ENCODE results near the gene ING4. TPM values are rescaled to one million over a fixed set of nuclear protein-coding genes. Genes with fewer than 3 reads are reported as not detected.
A peak's percentile ranks its signal among the peaks of the same experiment; 100 is the strongest.

The ING4 gene
- total and polyA plus RNA-seq, 2 donors (not counting 3 experiments of a cell fraction or from before 2014, with no cell fraction given): 34.7 to 52.0 TPM

- H3K4me3 ChIP-seq (replicated peaks in 1 of 3; ENCODE audit: insufficient read depth in 1 of 3, low read depth in 1 of 3, low read length in 3 of 3): peak overlapping the region; percentile 62 to 99 (median 65)
- BruUV-seq (replicated peaks): no TSS peak
- intact Hi-C loops (cut with micrococcal nuclease) (loop anchor here (5.0 kb wide), 1 partner anchor 89 kb away; no protein-coding TSS in a partner anchor), dilution Hi-C loops (cut with MboI; ENCODE audit: extremely low pct_ligation_motif_present, low sequenced_read_pairs) (no loop called here)
- FAIRE-seq (no peak), DNase-seq (ENCODE audit: low read depth, low spot score) (no peak)
- no peak for TF ChIP-seq EZH2 (IDR thresholded peaks at IDR 0.05; ENCODE audit: borderline replicate concordance, low read depth, low read length, severe bottlenecking)
- peak; percentile 64 for TF ChIP-seq MYC (IDR thresholded peaks at IDR 0.05; ENCODE audit: low read depth, low read length)
- CTCF ChIA-PET: interaction anchor here (1.1 to 2.2 kb wide), 8 partner anchors 36 to 151 kb away, joined by 3 to 18 read pairs (median 8); partner anchors contain the start of genes COPS7A, MLF2 and PTMS
- POLR2A ChIA-PET: interaction anchor here (0.7 to 1.9 kb wide), 8 partner anchors 35 to 179 kb away, joined by 3 to 13 read pairs (median 5); partner anchors contain the start of genes COPS7A and TPI1
- H3K36me3 ChIP-seq (ENCODE audit: control insufficient read depth in 2 of 2, extremely low read depth in 1 of 2, insufficient read depth in 2 of 2, low read length in 2 of 2): no peaks in the 10 kb centered on the region
- peak overlapping the region; percentile 83 for H3K27ac ChIP-seq (ENCODE audit: insufficient read depth, low read depth, low read length)
- peaks cover 21% of the 10 kb centered on the region for H3K4me1 ChIP-seq (ENCODE audit: control insufficient read depth, extremely low read depth, insufficient read depth, low read length)
- peak overlapping the region; percentile 60 for H3K4me2 ChIP-seq (ENCODE audit: insufficient read depth, low read length)
- H3K9me3 ChIP-seq (replicated peaks; ENCODE audit: control insufficient read depth, insufficient read depth, low read length): no peaks in the 10 kb centered on the region
- no peaks in the 10 kb centered on the region for H4K20me1 ChIP-seq (replicated peaks; ENCODE audit: control insufficient read depth, extremely low read depth, insufficient read depth, low read length)
- peaks cover 58% of the 10 kb centered on the region for H3K79me2 ChIP-seq (ENCODE audit: control insufficient read depth, insufficient read depth, low read length)
- H3K9ac ChIP-seq (replicated peaks; ENCODE audit: extremely low read depth, insufficient read depth, low read length): peak overlapping the region; percentile 92
- no peaks in the 10 kb centered on the region for H3K9me1 ChIP-seq (replicated peaks; ENCODE audit: control insufficient read depth, extremely low read depth, insufficient read depth, low read length)
- no peaks in the 10 kb centered on the region for H3K27me3 ChIP-seq (ENCODE audit: control insufficient read depth in 2 of 2, insufficient read depth in 2 of 2, low read length in 2 of 2)
- peak overlapping the region; percentile 55 for H2AFZ ChIP-seq (ENCODE audit: low read depth, low read length)
These were observed 25.7 kb upstream of the ING4 start for GRCh38 chr12:6688543-6688998.

GRCh38 chr12:6685814-6686213 lies 22.9 kb upstream of the ING4 start:
- Histone ChIP-seq H3K4me1 (ENCODE audit: control insufficient read depth, extremely low read depth, insufficient read depth, low read length) (peaks cover 21% of the 10 kb centered on the region), H3K79me2 (ENCODE audit: control insufficient read depth, insufficient read depth, low read length) (peaks cover 83% of the 10 kb centered on the region), H2AFZ (ENCODE audit: low read depth, low read length) (no peak overlapping the region), H3K4me2 (ENCODE audit: insufficient read depth, low read length) (no peak overlapping the region), H3K9me3 (replicated peaks; ENCODE audit: control insufficient read depth, insufficient read depth, low read length) (no peaks in the 10 kb centered on the region), H3K9me1 (replicated peaks; ENCODE audit: control insufficient read depth, extremely low read depth, insufficient read depth, low read length) (no peaks in the 10 kb centered on the region), H3K27ac (ENCODE audit: insufficient read depth, low read depth, low read length) (no peak overlapping the region), H3K9ac (replicated peaks; ENCODE audit: extremely low read depth, insufficient read depth, low read length) (no peak overlapping the region), H3K27me3 (ENCODE audit: control insufficient read depth in 2 of 2, insufficient read depth in 2 of 2, low read length in 2 of 2) (no peaks in the 10 kb centered on the region), H3K36me3 (ENCODE audit: control insufficient read depth in 2 of 2, extremely low read depth in 1 of 2, insufficient read depth in 2 of 2, low read length in 2 of 2) (peaks cover 0 to 4% of the 10 kb centered on the region in 2 experiments), H3K4me3 (replicated peaks in 1 of 3; ENCODE audit: insufficient read depth in 1 of 3, low read depth in 1 of 3, low read length in 3 of 3) (no peak overlapping the region), H4K20me1 (replicated peaks; ENCODE audit: control insufficient read depth, extremely low read depth, insufficient read depth, low read length) (no peaks in the 10 kb centered on the region)
- no peak for TF ChIP-seq POLR2A (IDR thresholded peaks at IDR 0.05; ENCODE audit: low read depth, low read length)
- TF ChIP-seq GATA2 (IDR thresholded peaks at IDR 0.05; ENCODE audit: insufficient read depth, insufficient read length, low read depth, low read length): no peak
- TF ChIP-seq FOS (IDR thresholded peaks at IDR 0.05; ENCODE audit: borderline replicate concordance, insufficient read depth, low read length): no peak
- no peak for TF ChIP-seq JUN (IDR thresholded peaks at IDR 0.05; ENCODE audit: borderline replicate concordance, insufficient read depth, insufficient read length, low read depth)
- TF ChIP-seq POLR2AphosphoS5 (IDR thresholded peaks at IDR 0.05; ENCODE audit: insufficient read depth, low read depth, low read length): no peak
- TF ChIP-seq CTCF (IDR thresholded peaks at IDR 0.05; ENCODE audit: extremely low read depth in 1 of 2, insufficient read depth in 1 of 2, low read depth in 1 of 2, low read length in 2 of 2): no peak
- TF ChIP-seq MAX (IDR thresholded peaks at IDR 0.05; ENCODE audit: insufficient read depth, insufficient read length): no peak
- no peak for TF ChIP-seq MYC (IDR thresholded peaks at IDR 0.05; ENCODE audit: low read depth, low read length)
- TF ChIP-seq EZH2 (IDR thresholded peaks at IDR 0.05; ENCODE audit: borderline replicate concordance, low read depth, low read length, severe bottlenecking): no peak
- CTCF ChIA-PET: interaction anchor here (1.4 to 2.0 kb wide), 2 partner anchors 65 to 133 kb away, joined by 6 to 7 read pairs; no protein-coding TSS in a partner anchor
- no TSS peak for BruUV-seq (replicated peaks)
- FAIRE-seq: no peak
- DNase-seq (ENCODE audit: low read depth, low spot score): no peak
- dilution Hi-C loops (cut with MboI; ENCODE audit: extremely low pct_ligation_motif_present, low sequenced_read_pairs) (no loop called here), intact Hi-C loops (cut with micrococcal nuclease) (loop anchor here (5.0 kb wide), 1 partner anchor 91 kb away; no protein-coding TSS in a partner anchor)
- POLR2A ChIA-PET: no interaction called here
